Neural cell (in vitro differentiated cells): ENCODE data around the gene GRAP. TPM values are rescaled to one million over a fixed set of nuclear protein-coding genes. Genes with fewer than 3 reads are reported as not detected.
"Not testable (repeated sequence)": the region's sequence is repeated elsewhere in the genome, so short reads cannot be mapped to it uniquely, and the experiment has no call there.

ENCODE experiments used
- H2AFZ ChIP-seq: fragments of 200-600, 300-800 bp; sonication (generic), shearing (Covaris generic); 2 replicates; pipeline ENCODE4 v1.6.0; 2014; ENCODE audit warnings: low read depth, mild to moderate bottlenecking, antibody characterized with exemption, low read length, moderate library complexity
- H3F3A ChIP-seq: fragments of 200-600 bp; shearing (Covaris generic); 2 replicates; pipeline ENCODE4 v1.6.1; 2016; ENCODE audit warnings: mild to moderate bottlenecking, moderate library complexity, mixed read lengths, antibody characterized with exemption, low read length; ENCODE audit not compliant: insufficient read depth, poor library complexity, severe bottlenecking
- H3K27ac ChIP-seq: fragments of 200-600, 300-800 bp; sonication (generic), shearing (Covaris generic); 2 replicates; pipeline ENCODE4 v1.5.1; 2014; ENCODE audit warnings: mild to moderate bottlenecking, low read length, moderate library complexity
- H3K27me3 ChIP-seq: fragments of 300-800, 200-600 bp; sonication (generic), shearing (Covaris generic); 2 replicates; pipeline ENCODE4 v1.6.0; 2014; ENCODE audit warnings: mild to moderate bottlenecking, low read depth, low read length, moderate library complexity; ENCODE audit not compliant: insufficient read depth
- H3K36me3 ChIP-seq: fragments of 300-800, 200-600 bp; sonication (generic), shearing (Covaris generic); 2 replicates; pipeline ENCODE4 v1.5.1; 2014; ENCODE audit warnings: mild to moderate bottlenecking, antibody characterized with exemption, low read length, moderate library complexity; ENCODE audit not compliant: insufficient read depth
- H3K4me2 ChIP-seq: fragments of 300-800, 200-600 bp; sonication (generic), shearing (Covaris generic); 2 replicates; pipeline ENCODE4 v1.6.0; 2014; ENCODE audit warnings: mild to moderate bottlenecking, low read length
- H3K4me3 ChIP-seq: fragments of 300-800, 200-600 bp; sonication (generic), shearing (Covaris generic); 2 replicates; pipeline ENCODE4 v1.5.1; 2014; ENCODE audit warnings: mild to moderate bottlenecking, low read length, moderate library complexity
- H3K79me2 ChIP-seq: fragments of 200-600 bp; shearing (Covaris generic); replicated peaks from 2 replicates; pipeline ENCODE4 v1.6.0; 2014; ENCODE audit warnings: mild to moderate bottlenecking, low read length, moderate library complexity; ENCODE audit not compliant: insufficient read depth
- H3K9ac ChIP-seq: fragments of 300-800, 200-600 bp; sonication (generic), shearing (Covaris generic); 2 replicates; pipeline ENCODE4 v1.6.1; 2016; ENCODE audit warnings: mild to moderate bottlenecking, low read length, mixed read lengths
- H3K9me2 ChIP-seq: fragments of 200-600 bp; shearing (Covaris generic); 2 replicates; pipeline ENCODE4 v1.6.1; 2016; ENCODE audit warnings: mild to moderate bottlenecking, low read length, mixed read lengths; ENCODE audit not compliant: insufficient read depth
- H3K9me3 ChIP-seq: fragments of 200-600, 300-800 bp; sonication (generic), shearing (Covaris generic); 2 replicates; pipeline ENCODE4 v1.6.1; 2016; ENCODE audit warnings: mild to moderate bottlenecking, mixed run types, low read length, moderate library complexity, mixed read lengths
- H4K20me1 ChIP-seq: fragments of 200-600 bp; shearing (Covaris generic); 2 replicates; pipeline ENCODE4 v1.6.1; 2016; ENCODE audit warnings: mild to moderate bottlenecking, mixed run types; ENCODE audit not compliant: insufficient read depth
- polyA plus RNA-seq: library from polyadenylated mRNA; depleted of rRNA; stranded (reverse); fragments of >200 nt; gene quantifications from 2 replicates; pipeline ENCODE4 v1.2.3, GENCODE V29; 2014

Gene GRAP
- polyA plus RNA-seq, 1 donor from 2014 or later, result 0.42 TPM

GRCh38 chr17:19048826-19049225, 2.1 kb upstream of the GRAP start:
- not testable (repeated sequence) for H3K9ac ChIP-seq, H3K9me2 ChIP-seq, H3K79me2 ChIP-seq, H3K27me3 ChIP-seq, H2AFZ ChIP-seq, H3K27ac ChIP-seq, H3K4me3 ChIP-seq, H3K4me2 ChIP-seq, H4K20me1 ChIP-seq, H3K9me3 ChIP-seq, H3K36me3 ChIP-seq, H3F3A ChIP-seq

- H3K27me3 ChIP-seq, H3K36me3 ChIP-seq, H3K27ac ChIP-seq, H2AFZ ChIP-seq, H3F3A ChIP-seq, H3K4me2 ChIP-seq, H3K4me3 ChIP-seq, H3K9me2 ChIP-seq, H3K9me3 ChIP-seq, H4K20me1 ChIP-seq, H3K9ac ChIP-seq, H3K79me2 ChIP-seq: not testable (repeated sequence)
Measured at GRCh38 chr17:19047510-19047909, 753 bp upstream of the GRAP start.

GRCh38 chr17:19044643-19045042, 2.1 kb downstream of the GRAP start:
- H3K9me2 ChIP-seq, H3K27me3 ChIP-seq: not testable (repeated sequence)

GRCh38 chr17:19043032-19043431, 3.7 kb downstream of the GRAP start:
- H3K4me3 ChIP-seq, H3K9me3 ChIP-seq, H4K20me1 ChIP-seq, H3K79me2 ChIP-seq, H3F3A ChIP-seq, H3K4me2 ChIP-seq, H3K27ac ChIP-seq, H3K9ac ChIP-seq, H3K27me3 ChIP-seq, H3K36me3 ChIP-seq, H3K9me2 ChIP-seq, H2AFZ ChIP-seq: not testable (repeated sequence)

More at GRCh38 chr17:19044643-19045042, 2.1 kb downstream of the GRAP start:
- not testable (repeated sequence) for H2AFZ ChIP-seq, H3K9me3 ChIP-seq, H3K36me3 ChIP-seq, H3F3A ChIP-seq, H3K4me2 ChIP-seq, H4K20me1 ChIP-seq, H3K79me2 ChIP-seq, H3K4me3 ChIP-seq, H3K27ac ChIP-seq, H3K9ac ChIP-seq

GRCh38 chr17:19042369-19042768, 4.4 kb downstream of the GRAP start:
- not testable (repeated sequence) for H3K4me3 ChIP-seq, H3K27ac ChIP-seq, H3K9me2 ChIP-seq, H3K9ac ChIP-seq, H3K36me3 ChIP-seq, H4K20me1 ChIP-seq, H2AFZ ChIP-seq, H3K27me3 ChIP-seq, H3K79me2 ChIP-seq, H3K4me2 ChIP-seq, H3F3A ChIP-seq, H3K9me3 ChIP-seq

GRCh38 chr17:19041871-19042270, 4.9 kb downstream of the GRAP start:
- H3K36me3 ChIP-seq, H3K27ac ChIP-seq, H4K20me1 ChIP-seq, H3K4me3 ChIP-seq, H3K79me2 ChIP-seq, H3K9me2 ChIP-seq, H2AFZ ChIP-seq, H3K9ac ChIP-seq, H3F3A ChIP-seq, H3K4me2 ChIP-seq, H3K9me3 ChIP-seq, H3K27me3 ChIP-seq: not testable (repeated sequence)

GRCh38 chr17:19040350-19040749, 6.4 kb downstream of the GRAP start:
- not testable (repeated sequence) for H3K36me3 ChIP-seq, H3F3A ChIP-seq, H3K27ac ChIP-seq, H3K9me3 ChIP-seq, H3K4me2 ChIP-seq, H4K20me1 ChIP-seq, H3K4me3 ChIP-seq, H3K9me2 ChIP-seq, H2AFZ ChIP-seq, H3K79me2 ChIP-seq, H3K9ac ChIP-seq, H3K27me3 ChIP-seq

- not testable (repeated sequence) for H3F3A ChIP-seq
Measured at GRCh38 chr17:19038730-19039129, 8.0 kb downstream of the GRAP start.

More at GRCh38 chr17:19038730-19039129, 8.0 kb downstream of the GRAP start:
- H3K4me2 ChIP-seq, H2AFZ ChIP-seq, H3K4me3 ChIP-seq, H4K20me1 ChIP-seq, H3K27ac ChIP-seq, H3K9ac ChIP-seq, H3K27me3 ChIP-seq, H3K36me3 ChIP-seq, H3K9me2 ChIP-seq, H3K79me2 ChIP-seq, H3K9me3 ChIP-seq: not testable (repeated sequence)
